Spleen (tissue), 7 donors: ENCODE results near the gene BID.

Source experiments
- POLR2A ChIP-seq, 3 donors: fragments of 450-650 bp; IDR thresholded peaks; one replicate each; pipeline ENCODE4 v1.5.1; 2017; ENCODE audit warnings: antibody characterized with exemption in 3 of 3, mild to moderate bottlenecking in 1 of 3
- POLR2AphosphoS5 ChIP-seq, 3 donors: sonication (generic); formaldehyde crosslinking; IDR thresholded peaks; one replicate each; pipeline ENCODE4 v1.5.1; 2017; ENCODE audit warnings: antibody characterized with exemption in 3 of 3
- TF ChIP-seq, protein P1 (sequence below), 11 experiments: fragments of 200-600 bp in 7 of 11; fragments of 450-650 bp in 4 of 11; sonication (generic) in 4 of 11; IDR thresholded peaks in 8 of 11; conservative IDR thresholded peaks in 3 of 11; 1 replicate in 7 of 11; 2 replicates in 4 of 11; pipeline versions ENCODE4 v1.4.0 to v1.8.0; 2016 to 2021; ENCODE audit warnings: antibody characterized with exemption in 11 of 11, inconsistent platforms in 4 of 11, mild to moderate bottlenecking in 1 of 11
- donor health status: DM: no; HTN: no; CAD: no; lungs with moderate emphysema.
- donor health status: DM: no; HTN: no; CAD: no.
- donor health status: DM: no; HTN: no; CAD: no.

DNA sequence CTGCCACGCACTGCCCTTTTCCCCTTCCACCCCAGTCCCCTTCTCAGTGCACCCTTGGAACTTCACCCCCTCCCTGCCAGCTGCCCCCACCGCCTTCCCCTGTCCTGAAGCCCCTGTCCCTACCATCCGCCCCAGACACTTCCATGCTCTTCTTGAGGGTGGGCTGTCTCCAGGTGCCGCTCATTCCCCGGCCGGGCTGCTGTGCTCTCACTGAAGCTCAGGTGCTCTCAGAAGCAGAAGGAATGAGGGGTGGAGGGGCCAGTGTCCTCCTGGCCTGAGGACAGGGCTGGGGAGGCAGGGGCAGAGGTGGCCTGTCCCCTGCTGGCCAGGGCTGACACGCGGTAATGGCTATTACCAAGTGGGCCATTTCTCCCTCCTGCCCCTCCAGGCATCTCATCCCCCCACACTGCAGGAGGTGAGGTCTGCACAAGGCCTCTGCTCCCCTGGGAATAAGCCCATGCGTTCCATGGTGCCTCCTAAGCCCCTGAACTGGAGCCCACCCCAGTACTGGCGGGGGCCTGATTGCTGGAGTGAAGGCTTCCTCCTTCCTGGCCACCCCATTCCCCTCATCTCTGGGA is 6.6 kb upstream of the BID start:
- TF ChIP-seq, protein P1, sequence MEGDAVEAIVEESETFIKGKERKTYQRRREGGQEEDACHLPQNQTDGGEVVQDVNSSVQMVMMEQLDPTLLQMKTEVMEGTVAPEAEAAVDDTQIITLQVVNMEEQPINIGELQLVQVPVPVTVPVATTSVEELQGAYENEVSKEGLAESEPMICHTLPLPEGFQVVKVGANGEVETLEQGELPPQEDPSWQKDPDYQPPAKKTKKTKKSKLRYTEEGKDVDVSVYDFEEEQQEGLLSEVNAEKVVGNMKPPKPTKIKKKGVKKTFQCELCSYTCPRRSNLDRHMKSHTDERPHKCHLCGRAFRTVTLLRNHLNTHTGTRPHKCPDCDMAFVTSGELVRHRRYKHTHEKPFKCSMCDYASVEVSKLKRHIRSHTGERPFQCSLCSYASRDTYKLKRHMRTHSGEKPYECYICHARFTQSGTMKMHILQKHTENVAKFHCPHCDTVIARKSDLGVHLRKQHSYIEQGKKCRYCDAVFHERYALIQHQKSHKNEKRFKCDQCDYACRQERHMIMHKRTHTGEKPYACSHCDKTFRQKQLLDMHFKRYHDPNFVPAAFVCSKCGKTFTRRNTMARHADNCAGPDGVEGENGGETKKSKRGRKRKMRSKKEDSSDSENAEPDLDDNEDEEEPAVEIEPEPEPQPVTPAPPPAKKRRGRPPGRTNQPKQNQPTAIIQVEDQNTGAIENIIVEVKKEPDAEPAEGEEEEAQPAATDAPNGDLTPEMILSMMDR (IDR thresholded peaks at IDR 0.05 in 8 of 11, conservative IDR thresholded peaks at IDR 0.05 in 3 of 11) = no peak
- TF ChIP-seq POLR2AphosphoS5 (IDR thresholded peaks at IDR 0.05) (no peak), POLR2A (IDR thresholded peaks at IDR 0.05) (no peak)
